ENCODE measurements around the gene MLEC.

MLEC gene

GRCh38 chr12:120741476-120742421, 54.8 kb downstream of the MLEC start:
- no peak for TF ChIP-seq POLR2A (IDR thresholded peaks at IDR 0.05; ENCODE audit: low read depth, low read length)
- no peak for DNase-seq (ENCODE audit: insufficient read length, low spot score)

GRCh38 chr12:120744922-120745493, 58.1 kb downstream of the MLEC start:
- no peak for TF ChIP-seq POLR2A (IDR thresholded peaks at IDR 0.05; ENCODE audit: low read depth, low read length)
- DNase-seq (ENCODE audit: insufficient read length, low spot score) (no peak), FAIRE-seq (no peak)

More at GRCh38 chr12:120741476-120742421, 54.8 kb downstream of the MLEC start:
- no peak for FAIRE-seq

GRCh38 chr12:120748242-120748641, 61.3 kb downstream of the MLEC start:
- DNase-seq (ENCODE audit: insufficient read length, low spot score) (no peak), FAIRE-seq (no peak)
- no peak for TF ChIP-seq POLR2A (IDR thresholded peaks at IDR 0.05; ENCODE audit: low read depth, low read length)

GRCh38 chr12:120749256-120749655, 62.3 kb downstream of the MLEC start:
- FAIRE-seq (no peak), DNase-seq (ENCODE audit: insufficient read length, low spot score) (no peak)
- TF ChIP-seq POLR2A (IDR thresholded peaks at IDR 0.05; ENCODE audit: low read depth, low read length), result no peak

- FAIRE-seq (no peak), DNase-seq (ENCODE audit: insufficient read length, low spot score) (no peak)
- TF ChIP-seq POLR2A (IDR thresholded peaks at IDR 0.05; ENCODE audit: low read depth, low read length), result no peak
Measured at GRCh38 chr12:120750806-120751205, 63.9 kb downstream of the MLEC start.

- no peak for TF ChIP-seq POLR2A (IDR thresholded peaks at IDR 0.05; ENCODE audit: low read depth, low read length)
- DNase-seq (ENCODE audit: insufficient read length, low spot score) (no peak), FAIRE-seq (no peak)
Measured at GRCh38 chr12:120751389-120751788, 64.4 kb downstream of the MLEC start.

All from H54 (cell line).